Measurements from ENCODE around the gene SIK3. TPM values are rescaled to one million over a fixed set of nuclear protein-coding genes. Genes with fewer than 3 reads are reported as not detected.

Gene SIK3
- total RNA-seq, 2 experiments from 2014 or later, result 37.5 to 39.6 TPM

GRCh38 chr11:116864531-116864930, 233.7 kb downstream of the SIK3 start:
- H3K4me1 Mint-ChIP-seq, result peaks cover 5% of the 10 kb centered on the region
- CTCF ChIA-PET, result interaction anchor here (1.3 to 1.6 kb wide), 2 partner anchors 10 to 82 kb away, joined by 3 read pairs; no protein-coding TSS in a partner anchor
- no peaks in the 10 kb centered on the region for H3K9me3 Mint-ChIP-seq
- no peak overlapping the region for H3K27ac Mint-ChIP-seq
- DNase-seq, result no peak
- peaks cover 50% of the 10 kb centered on the region for H3K36me3 Mint-ChIP-seq (ENCODE audit: low read depth)
- no peak overlapping the region for H3K4me3 Mint-ChIP-seq
- POLR2A ChIA-PET, result no interaction called here
- H3K27me3 Mint-ChIP-seq, result no peaks in the 10 kb centered on the region

GRCh38 chr11:116862951-116863350, 235.3 kb downstream of the SIK3 start:
- peaks cover 5% of the 10 kb centered on the region for H3K4me1 Mint-ChIP-seq
- H3K27ac Mint-ChIP-seq, result no peak overlapping the region
- H3K4me3 Mint-ChIP-seq, result no peak overlapping the region
- ChIA-PET POLR2A (no interaction called here), CTCF (interaction anchor here (0.5 to 1.7 kb wide), 3 partner anchors 8 to 317 kb away, joined by 3 to 6 read pairs (median 4); no protein-coding TSS in a partner anchor)
- no peaks in the 10 kb centered on the region for H3K27me3 Mint-ChIP-seq
- no peak for DNase-seq
- H3K9me3 Mint-ChIP-seq, result no peaks in the 10 kb centered on the region
- H3K36me3 Mint-ChIP-seq (ENCODE audit: low read depth), result peaks cover 55% of the 10 kb centered on the region

- POLR2A ChIA-PET, result no interaction called here
- Mint-ChIP-seq H3K27ac (no peak overlapping the region), H3K4me3 (no peak overlapping the region), H3K36me3 (ENCODE audit: low read depth) (peaks cover 55% of the 10 kb centered on the region), H3K4me1 (peaks cover 5% of the 10 kb centered on the region), H3K27me3 (no peaks in the 10 kb centered on the region), H3K9me3 (no peaks in the 10 kb centered on the region)
- no peak for DNase-seq
- CTCF ChIA-PET, result interaction anchor here (1.0 to 1.7 kb wide), 4 partner anchors 8 to 26 kb away, joined by 3 to 6 read pairs (median 4); no protein-coding TSS in a partner anchor
These were observed 236.0 kb downstream of the SIK3 start for GRCh38 chr11:116862185-116862584.

- CTCF ChIA-PET, result interaction anchor here (1.0 to 1.1 kb wide), 3 partner anchors 8 to 26 kb away, joined by 3 to 4 read pairs (median 3); no protein-coding TSS in a partner anchor
- Mint-ChIP-seq H3K27ac (no peak overlapping the region), H3K36me3 (ENCODE audit: low read depth) (peaks cover 56% of the 10 kb centered on the region), H3K4me1 (peaks cover 6% of the 10 kb centered on the region), H3K9me3 (no peaks in the 10 kb centered on the region), H3K27me3 (no peaks in the 10 kb centered on the region), H3K4me3 (no peak overlapping the region)
- DNase-seq, result no peak
- POLR2A ChIA-PET, result no interaction called here
These were observed 236.7 kb downstream of the SIK3 start for GRCh38 chr11:116861539-116861938.

GRCh38 chr11:116860303-116860702, 237.9 kb downstream of the SIK3 start:
- POLR2A ChIA-PET, result no interaction called here
- Mint-ChIP-seq H3K4me1 (peaks cover 16% of the 10 kb centered on the region), H3K4me3 (no peak overlapping the region), H3K9me3 (no peaks in the 10 kb centered on the region), H3K36me3 (ENCODE audit: low read depth) (peaks cover 62% of the 10 kb centered on the region), H3K27me3 (no peaks in the 10 kb centered on the region), H3K27ac (no peak overlapping the region)
- CTCF ChIA-PET, result interaction anchor here (3.4 kb wide), 1 partner anchor 24 kb away, joined by 8 read pairs; no protein-coding TSS in a partner anchor
- DNase-seq, result no peak

- CTCF ChIA-PET, result interaction anchor here (1.2 to 3.4 kb wide), 2 partner anchors 23 to 35 kb away, joined by 3 to 8 read pairs; no protein-coding TSS in a partner anchor
These were observed 239.1 kb downstream of the SIK3 start for GRCh38 chr11:116859175-116859574.

GRCh38 chr11:116857936-116858335, 240.3 kb downstream of the SIK3 start:
- Mint-ChIP-seq H3K4me1 (peaks cover 37% of the 10 kb centered on the region), H3K27me3 (no peaks in the 10 kb centered on the region), H3K36me3 (ENCODE audit: low read depth) (peaks cover 60% of the 10 kb centered on the region), H3K4me3 (no peak overlapping the region), H3K9me3 (peaks cover 2% of the 10 kb centered on the region), H3K27ac (no peak overlapping the region)
- CTCF ChIA-PET, result interaction anchor here (1.0 to 3.4 kb wide), 2 partner anchors 22 to 287 kb away, joined by 6 to 8 read pairs; no protein-coding TSS in a partner anchor
- no peak for DNase-seq
- POLR2A ChIA-PET, result no interaction called here

More at GRCh38 chr11:116859175-116859574, 239.1 kb downstream of the SIK3 start:
- no peak overlapping the region for H3K27ac Mint-ChIP-seq
- H3K36me3 Mint-ChIP-seq (ENCODE audit: low read depth), result peaks cover 66% of the 10 kb centered on the region
- POLR2A ChIA-PET, result no interaction called here
- no peaks in the 10 kb centered on the region for H3K27me3 Mint-ChIP-seq
- peaks cover 25% of the 10 kb centered on the region for H3K4me1 Mint-ChIP-seq
- H3K9me3 Mint-ChIP-seq, result peaks cover 2% of the 10 kb centered on the region
- no peak overlapping the region for H3K4me3 Mint-ChIP-seq
- no peak for DNase-seq

- peaks cover 43% of the 10 kb centered on the region for H3K4me1 Mint-ChIP-seq
- H3K36me3 Mint-ChIP-seq (ENCODE audit: low read depth), result peaks cover 58% of the 10 kb centered on the region
- no peaks in the 10 kb centered on the region for H3K27me3 Mint-ChIP-seq
- peaks cover 2% of the 10 kb centered on the region for H3K9me3 Mint-ChIP-seq
- H3K4me3 Mint-ChIP-seq, result no peak overlapping the region
- no peak overlapping the region for H3K27ac Mint-ChIP-seq
- POLR2A ChIA-PET, result no interaction called here
- no peak for DNase-seq
- CTCF ChIA-PET, result interaction anchor here (0.9 to 1.0 kb wide), 2 partner anchors 11 to 288 kb away, joined by 3 to 6 read pairs; no protein-coding TSS in a partner anchor
These were observed 240.9 kb downstream of the SIK3 start for GRCh38 chr11:116857316-116857715.

- no peak overlapping the region for H3K4me3 Mint-ChIP-seq
- DNase-seq, result no peak
- H3K36me3 Mint-ChIP-seq (ENCODE audit: low read depth), result peaks cover 50% of the 10 kb centered on the region
- H3K27ac Mint-ChIP-seq, result peak overlapping the region; percentile 37
- H3K9me3 Mint-ChIP-seq, result peaks cover 2% of the 10 kb centered on the region
- H3K4me1 Mint-ChIP-seq, result peaks cover 48% of the 10 kb centered on the region
- no peaks in the 10 kb centered on the region for H3K27me3 Mint-ChIP-seq
- ChIA-PET POLR2A (no interaction called here), CTCF (interaction anchor here (0.9 to 1.4 kb wide), 3 partner anchors 10 to 220 kb away, joined by 3 to 4 read pairs (median 3); no protein-coding TSS in a partner anchor)
These were observed 241.8 kb downstream of the SIK3 start for GRCh38 chr11:116856423-116856822.

GRCh38 chr11:116855413-116855812, 242.8 kb downstream of the SIK3 start:
- Mint-ChIP-seq H3K36me3 (ENCODE audit: low read depth) (peaks cover 42% of the 10 kb centered on the region), H3K4me1 (peaks cover 57% of the 10 kb centered on the region), H3K27ac (peak overlapping the region; percentile 85), H3K9me3 (peaks cover 3% of the 10 kb centered on the region), H3K27me3 (no peaks in the 10 kb centered on the region), H3K4me3 (peak overlapping the region; percentile 2)
- POLR2A ChIA-PET, result no interaction called here
- CTCF ChIA-PET, result interaction anchor here (0.6 to 1.6 kb wide), 6 partner anchors 8 to 114 kb away, joined by 3 to 6 read pairs (median 4); no protein-coding TSS in a partner anchor
- peak; percentile 23 for DNase-seq

- no peaks in the 10 kb centered on the region for H3K27me3 Mint-ChIP-seq
- POLR2A ChIA-PET, result interaction anchor here (0.6 to 1.5 kb wide), 2 partner anchors 62 to 220 kb away, joined by 6 read pairs; partner anchors contain the start of gene APOA5
- H3K4me1 Mint-ChIP-seq, result peaks cover 67% of the 10 kb centered on the region
- peaks cover 6% of the 10 kb centered on the region for H3K9me3 Mint-ChIP-seq
- H3K27ac Mint-ChIP-seq, result peak overlapping the region; percentile 95
- H3K4me3 Mint-ChIP-seq, result peak overlapping the region; percentile 29
- peak; percentile 82 for DNase-seq
- CTCF ChIA-PET, result interaction anchor here (0.8 to 3.8 kb wide), 15 partner anchors 8 to 298 kb away, joined by 3 to 25 read pairs (median 4); partner anchors contain the start of genes APOA1, APOA5, BUD13 and ZPR1
- H3K36me3 Mint-ChIP-seq (ENCODE audit: low read depth), result peaks cover 46% of the 10 kb centered on the region
These were observed 244.7 kb downstream of the SIK3 start for GRCh38 chr11:116853461-116854073.

- peaks cover 67% of the 10 kb centered on the region for H3K4me1 Mint-ChIP-seq
- H3K9me3 Mint-ChIP-seq, result peaks cover 6% of the 10 kb centered on the region
- DNase-seq, result no peak
- peak overlapping the region; percentile 63 for H3K4me3 Mint-ChIP-seq
- peaks cover 44% of the 10 kb centered on the region for H3K36me3 Mint-ChIP-seq (ENCODE audit: low read depth)
- no peaks in the 10 kb centered on the region for H3K27me3 Mint-ChIP-seq
- ChIA-PET CTCF (interaction anchor here (0.8 to 3.8 kb wide), 12 partner anchors 10 to 299 kb away, joined by 3 to 25 read pairs (median 4); partner anchors contain the start of genes APOA1, APOA5, BUD13 and ZPR1), POLR2A (interaction anchor here (0.6 kb wide), 2 partner anchors 10 to 65 kb away, joined by 3 to 4 read pairs; partner anchors contain the start of gene ZPR1)
- H3K27ac Mint-ChIP-seq, result peak overlapping the region; percentile 95
These were observed 245.8 kb downstream of the SIK3 start for GRCh38 chr11:116852261-116853031.
